Left ventricle myocardium superior (tissue), 1 donor: ENCODE results near the gene GNPDA1. TPM values are rescaled to one million over a fixed set of nuclear protein-coding genes. Genes with fewer than 3 reads are reported as not detected.

Experiments
- ATAC-seq: fragments of 200-7000 bp; cut with Tn5 transposase; one replicate; pipeline ENCODE4 v1.9.1; 2020; ENCODE audit warnings: mild to moderate bottlenecking, moderate library complexity
- DNase-seq: peaks from one replicate; pipeline ENCODE4 v3.0.0-alpha.2; 2020
- intact Hi-C: fragments of 100-400 bp; cut with micrococcal nuclease; formaldehyde crosslinking; loops from one replicate; pipeline ENCODE4 v1.11.0; 2022
- total RNA-seq: library from RNA; stranded (reverse); fragmentation: NEBNext Ultra II Directional; extraction: Animal tissue kit (Norgen Biotek cat#: 25700); gene quantifications from one replicate; pipeline ENCODE4 v1.2.1, GENCODE V29; 2021
- donor health status: DM: no; HTN: yes; CAD: no; lungs with severe emphysema.

The GNPDA1 gene
- total RNA-seq, 1 donor from 2014 or later, result 20.2 TPM

DNA sequence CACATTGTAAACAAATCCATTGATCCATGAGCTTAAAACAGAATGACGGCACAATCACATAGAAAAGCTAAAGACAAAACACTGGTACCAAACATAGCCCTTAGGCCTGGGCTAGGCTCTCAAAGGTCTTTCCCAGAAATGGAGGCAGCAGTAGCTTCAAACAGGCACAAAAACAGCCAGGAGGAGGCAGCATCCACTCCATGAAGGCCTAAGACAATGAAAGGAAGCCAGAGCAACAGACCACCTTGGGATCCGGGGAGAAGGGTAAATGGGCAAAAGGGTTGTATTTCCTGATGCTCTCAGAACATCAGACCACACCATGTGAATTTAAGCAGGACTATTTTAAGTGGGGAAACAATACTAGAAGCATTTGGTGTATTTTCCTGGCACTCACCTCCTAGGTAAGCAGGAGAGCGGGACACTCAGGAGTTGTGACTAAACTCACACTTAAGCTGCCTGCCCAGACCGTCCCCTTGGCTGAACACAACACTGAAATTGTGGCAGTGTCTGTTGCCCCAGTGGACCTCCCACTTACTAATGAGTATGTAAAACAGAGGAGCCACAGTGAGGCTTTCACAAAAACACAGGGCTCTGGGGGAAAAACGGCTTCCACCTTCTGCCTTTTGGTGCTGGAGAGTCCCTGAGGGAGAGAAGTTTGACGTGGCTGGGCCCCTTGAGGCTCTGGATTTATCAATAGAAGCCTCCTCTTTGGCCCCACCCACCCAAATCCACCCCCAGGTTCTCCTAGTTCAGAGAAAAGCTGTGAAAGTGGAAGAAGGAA is 11.9 kb downstream of the GNPDA1 start:
- ATAC-seq (no peak), DNase-seq (no peak)
- intact Hi-C loops, result no loop called here

DNA sequence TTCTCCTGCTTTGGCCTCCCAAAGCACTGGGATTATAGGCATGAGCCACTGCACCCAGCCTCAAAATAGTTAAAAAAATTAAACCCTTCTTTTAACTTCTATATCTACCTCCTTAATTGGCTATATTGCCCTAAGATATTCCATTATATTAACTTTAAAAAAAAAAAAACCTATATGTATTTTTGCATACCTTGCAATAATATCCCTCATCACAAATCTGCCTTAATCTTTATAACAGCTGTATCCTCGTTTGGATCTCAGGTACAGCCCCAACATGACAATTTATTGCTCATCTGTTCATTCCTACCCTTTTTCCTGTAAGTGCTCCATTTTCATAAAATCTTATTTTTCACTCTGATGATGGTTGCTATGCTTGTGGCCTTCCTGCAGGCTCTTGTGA is 12.7 kb downstream of the GNPDA1 start:
- no peak for DNase-seq
- intact Hi-C loops, result no loop called here
- no peak for ATAC-seq

GRCh38 chr5:141997358-141997960 is 15.4 kb downstream of the GNPDA1 start:
- no peak for ATAC-seq
- intact Hi-C loops, result no loop called here
- DNase-seq, result no peak

DNA sequence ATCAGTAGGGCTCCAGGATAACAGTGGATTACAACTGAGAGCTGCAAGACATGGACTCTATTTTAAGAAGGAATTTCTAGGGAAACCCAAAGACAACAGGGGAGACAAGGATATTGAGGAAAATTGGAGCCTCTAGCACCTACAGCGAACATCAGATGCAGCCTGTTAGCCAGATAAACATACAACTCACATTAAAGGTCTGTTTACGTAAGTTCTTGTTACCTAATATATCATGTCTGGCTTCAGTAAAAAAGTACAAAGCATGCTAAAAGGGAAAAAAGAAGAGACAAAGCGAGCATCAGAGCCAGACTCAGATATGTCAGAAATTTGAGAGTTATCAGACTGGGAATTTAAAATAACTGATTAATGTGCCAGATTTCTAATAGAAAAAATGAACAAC is 17.2 kb downstream of the GNPDA1 start:
- no peak for DNase-seq

GRCh38 chr5:141994511-141995136 is 18.2 kb downstream of the GNPDA1 start:
- no peak for ATAC-seq
- no peak for DNase-seq
- intact Hi-C loops, result no loop called here

More for the DNA sequence above, 17.2 kb downstream of the GNPDA1 start:
- intact Hi-C loops, result no loop called here
- no peak for ATAC-seq

- peak; percentile 80 for ATAC-seq
- DNase-seq, result peak; percentile 63
- intact Hi-C loops, result loop anchor here (2.0 kb wide), 1 partner anchor 152 kb away; no protein-coding TSS in a partner anchor
Measured at GRCh38 chr5:141992349-141992963, 20.4 kb downstream of the GNPDA1 start.

GRCh38 chr5:141989720-141990119 is 23.1 kb downstream of the GNPDA1 start:
- intact Hi-C loops, result no loop called here
- DNase-seq (no peak), ATAC-seq (no peak)

- intact Hi-C loops, result no loop called here
- no peak for DNase-seq
- no peak for ATAC-seq
Measured at GRCh38 chr5:141986072-141986471, 26.8 kb downstream of the GNPDA1 start.

GRCh38 chr5:141982626-141983025 is 30.2 kb downstream of the GNPDA1 start:
- intact Hi-C loops, result no loop called here
- DNase-seq (no peak), ATAC-seq (no peak)

DNA sequence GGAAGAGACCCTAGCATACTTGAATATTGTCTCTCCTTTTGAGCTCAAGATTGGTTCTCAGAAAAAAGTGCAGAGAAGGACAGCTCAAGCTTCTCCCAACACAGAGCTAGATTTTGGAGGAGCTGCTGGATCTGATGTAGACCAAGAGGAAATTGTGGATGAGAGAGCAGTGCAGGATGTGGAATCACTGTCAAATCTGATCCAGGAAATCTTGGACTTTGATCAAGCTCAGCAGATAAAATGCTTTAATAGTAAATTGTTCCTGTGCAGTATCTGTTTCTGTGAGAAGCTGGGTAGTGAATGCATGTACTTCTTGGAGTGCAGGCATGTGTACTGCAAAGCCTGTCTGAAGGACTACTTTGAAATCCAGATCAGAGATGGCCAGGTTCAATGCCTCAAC is 34.4 kb downstream of the GNPDA1 start:
- intact Hi-C loops, result no loop called here
- no peak for ATAC-seq
- no peak for DNase-seq

GRCh38 chr5:141976176-141976575 is 36.7 kb downstream of the GNPDA1 start:
- DNase-seq, result no peak
- ATAC-seq, result no peak
- intact Hi-C loops, result no loop called here

- intact Hi-C loops, result no loop called here
- DNase-seq (no peak), ATAC-seq (no peak)
Measured at GRCh38 chr5:141973871-141974595, 38.8 kb downstream of the GNPDA1 start.

- intact Hi-C loops, result loop anchor here (10.0 kb wide), 1 partner anchor 85 kb away; no protein-coding TSS in a partner anchor
- DNase-seq (no peak), ATAC-seq (peak; percentile 36)
Measured at GRCh38 chr5:141969783-141970771, 42.8 kb downstream of the GNPDA1 start.

GRCh38 chr5:141968914-141969608 is 43.8 kb downstream of the GNPDA1 start, which contains the start of gene RNF14:
RNF14 (plus strand) TSS chr5:141969105; CDS start chr5:141973589, 4,484 bp downstream.
- DNase-seq, result peak; percentile 97
- peak; percentile 98 for ATAC-seq
- intact Hi-C loops, result loop anchor here (10.0 kb wide), 1 partner anchor 84 kb away; no protein-coding TSS in a partner anchor

GRCh38 chr5:141966963-141967333 is 45.9 kb downstream of the GNPDA1 start:
- no peak for DNase-seq
- ATAC-seq, result no peak
- intact Hi-C loops, result loop anchor here (10.0 kb wide), 1 partner anchor 82 kb away; no protein-coding TSS in a partner anchor

DNA sequence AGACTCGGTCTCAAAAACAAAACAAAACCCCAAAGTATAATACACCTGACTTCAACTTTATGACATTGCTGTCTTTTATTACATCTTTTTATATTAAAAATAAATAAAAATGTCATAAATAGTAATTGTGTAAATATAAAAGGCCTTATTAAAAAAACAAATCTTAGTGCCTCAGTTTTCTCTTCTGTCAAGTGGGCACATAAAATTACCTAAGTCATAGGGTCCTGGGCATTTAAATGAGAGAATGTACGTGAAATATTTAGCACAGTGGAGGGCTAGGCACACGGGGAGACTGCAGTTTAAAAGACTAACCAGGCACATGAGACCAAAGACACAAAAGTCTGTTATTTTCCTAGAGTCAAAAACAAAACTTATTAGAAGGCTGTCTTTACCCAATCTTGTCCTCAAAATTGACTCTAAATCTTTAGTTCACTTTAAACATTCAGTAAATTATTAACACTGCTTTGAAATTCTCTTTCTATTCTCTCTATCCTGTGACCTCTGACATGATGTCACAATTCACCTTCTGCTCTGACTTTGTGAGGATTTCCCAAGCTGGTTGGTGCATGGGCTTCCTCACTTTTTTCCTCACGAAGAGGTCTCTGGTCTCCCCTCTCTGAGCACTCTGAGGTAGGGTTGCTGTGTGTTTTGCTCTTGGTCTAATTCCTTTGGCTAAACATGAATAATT is 46.4 kb downstream of the GNPDA1 start:
- no peak for ATAC-seq
- intact Hi-C loops, result loop anchor here (10.0 kb wide), 1 partner anchor 82 kb away; no protein-coding TSS in a partner anchor

GRCh38 chr5:141965071-141965470 is 47.8 kb downstream of the GNPDA1 start:
- ATAC-seq, result no peak
- DNase-seq, result no peak
- intact Hi-C loops, result loop anchor here (10.0 kb wide), 1 partner anchor 80 kb away; no protein-coding TSS in a partner anchor

More for the DNA sequence above, 46.4 kb downstream of the GNPDA1 start:
- DNase-seq, result no peak
